Panc1 (cell line): ENCODE measurements around the gene QSER1. TPM values are rescaled to one million over a fixed set of nuclear protein-coding genes. Genes with fewer than 3 reads are reported as not detected.

Experiments used
- ATAC-seq: fragments of 200-7000 bp; cut with Tn5 transposase; 2 replicates; pipeline ENCODE4 v1.9.1; 2020; ENCODE audit warnings: mild to moderate bottlenecking, moderate library complexity
- BruUV-seq: library from RNA; stranded (reverse); fragments of 400-500 nt; replicated peaks from 2 replicates; lab custom pipeline; 2021; lab: Mats Ljungman, UMichigan
- CTCF ChIA-PET: fragments of 300-600 bp; sonication (Branson Sonifier 250); formaldehyde crosslinking; loops from one replicate; lab custom pipeline; 2022; ENCODE audit warnings: antibody characterized with exemption; lab: Charles Lee
- POLR2A ChIA-PET: fragments of 300-600 bp; sonication (Branson Sonifier 250); formaldehyde crosslinking; loops from one replicate; lab custom pipeline; 2022; ENCODE audit warnings: antibody characterized with exemption; lab: Charles Lee
- DNase-seq: peaks from one replicate; pipeline ENCODE4 v3.0.0-alpha.2; 2010; ENCODE audit warnings: low read depth, low spot score
- H3K27ac ChIP-seq: 2 replicates; pipeline ENCODE4 v1.5.1; 2011; ENCODE audit warnings: mild to moderate bottlenecking, low read length, inconsistent platforms
- H3K27me3 ChIP-seq: fragments of 200-500 bp; sonication (Bioruptor generic); 2 replicates; pipeline ENCODE4 v1.6.0; 2014; ENCODE audit warnings: low read length, inconsistent platforms; ENCODE audit not compliant: control insufficient read depth, insufficient read depth
- H3K36me3 ChIP-seq: fragments of 200-500 bp; sonication (Bioruptor generic); 2 replicates; pipeline ENCODE4 v1.5.1; 2014; ENCODE audit warnings: inconsistent platforms, mild to moderate bottlenecking, low read length, moderate library complexity; ENCODE audit not compliant: control insufficient read depth, insufficient read depth
- H3K4me1 ChIP-seq: 2 replicates; pipeline ENCODE4 v1.5.1; 2011; ENCODE audit warnings: inconsistent platforms, mild to moderate bottlenecking, low read length, moderate library complexity; ENCODE audit not compliant: control insufficient read depth, insufficient read depth
- H3K4me3 ChIP-seq, 2 experiments: 2 replicates each; pipeline ENCODE4 v1.5.1; 2011 to 2012; ENCODE audit warnings: low read depth in 2 of 2, low read length in 2 of 2, mild to moderate bottlenecking in 2 of 2, inconsistent platforms in 1 of 2, moderate library complexity in 1 of 2
- H3K9me3 ChIP-seq: fragments of 200-500 bp; sonication (Bioruptor generic); 2 replicates; pipeline ENCODE4 v1.5.1; 2014; ENCODE audit warnings: low read depth, mild to moderate bottlenecking, inconsistent platforms, low read length, moderate library complexity; ENCODE audit not compliant: control insufficient read depth, insufficient read depth
- POLR2AphosphoS5 ChIP-seq: IDR thresholded peaks from 2 replicates; pipeline ENCODE4 v1.6.1; 2012; ENCODE audit warnings: mild to moderate bottlenecking, low read depth, low read length, moderate library complexity
- SIN3A ChIP-seq: IDR thresholded peaks from 2 replicates; pipeline ENCODE4 v1.6.1; 2012; ENCODE audit warnings: low read depth, mild to moderate bottlenecking, low read length, moderate library complexity, borderline replicate concordance; ENCODE audit not compliant: insufficient read depth
- TCF7L2 ChIP-seq: IDR thresholded peaks from 2 replicates; pipeline ENCODE4 v1.6.1; 2011; ENCODE audit warnings: mild to moderate bottlenecking, low read depth, low read length, inconsistent platforms
- in situ Hi-C: cut with HindIII; loops from 2 replicates; pipeline ENCODE4 v1.10.0; 2016; ENCODE audit warnings: low sequenced_read_pairs, low pct_unique_long_range_greater_than_20kb
- intact Hi-C: fragments of 100-400 bp; cut with micrococcal nuclease; formaldehyde crosslinking; loops from one replicate; pipeline ENCODE4 v1.10.0; 2022; ENCODE audit not compliant: unreplicated experiment
- total RNA-seq: library from RNA; stranded (reverse); gene quantifications from one replicate; pipeline ENCODE4 v1.2.1, GENCODE V29; 2021; ENCODE audit not compliant: unreplicated experiment
- TF ChIP-seq, protein P1 (sequence below): fragments of 450-650 bp; IDR thresholded peaks from 2 replicates; pipeline ENCODE4 v1.5.1; 2017; ENCODE audit warnings: mild to moderate bottlenecking
- TF ChIP-seq, protein P2 (sequence below), 2 experiments: IDR thresholded peaks; 2 replicates each; pipeline ENCODE4 v1.6.1; 2011 to 2012; ENCODE audit warnings: low read depth in 2 of 2, control low read depth in 1 of 2, low read length in 1 of 2, mild to moderate bottlenecking in 1 of 2, moderate library complexity in 1 of 2; ENCODE audit not compliant: insufficient read depth in 1 of 2

The QSER1 gene
- total RNA-seq, 1 experiment from 2014 or later: 48.2 TPM

DNA sequence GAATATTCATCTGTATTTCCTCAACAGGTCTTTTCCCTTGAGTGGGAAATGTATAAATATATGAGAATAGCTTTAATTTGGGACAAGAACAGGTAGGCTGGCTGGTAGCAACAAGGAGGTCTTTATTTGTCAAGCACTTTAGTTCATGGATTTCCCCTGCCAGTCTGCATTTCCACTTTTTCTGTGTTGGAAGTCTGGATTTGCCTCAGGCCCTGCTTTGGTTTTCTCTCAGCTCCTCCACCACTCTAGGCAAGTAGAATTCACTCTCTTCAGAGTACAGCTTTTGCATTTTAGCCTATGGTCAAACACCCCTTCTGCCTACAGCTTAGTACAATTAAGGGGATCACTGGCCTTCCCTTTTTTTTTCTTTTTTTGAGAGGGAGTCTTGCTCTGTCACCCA, 57.1 kb downstream of the QSER1 start:
- intact Hi-C loops: no loop called here

DNA sequence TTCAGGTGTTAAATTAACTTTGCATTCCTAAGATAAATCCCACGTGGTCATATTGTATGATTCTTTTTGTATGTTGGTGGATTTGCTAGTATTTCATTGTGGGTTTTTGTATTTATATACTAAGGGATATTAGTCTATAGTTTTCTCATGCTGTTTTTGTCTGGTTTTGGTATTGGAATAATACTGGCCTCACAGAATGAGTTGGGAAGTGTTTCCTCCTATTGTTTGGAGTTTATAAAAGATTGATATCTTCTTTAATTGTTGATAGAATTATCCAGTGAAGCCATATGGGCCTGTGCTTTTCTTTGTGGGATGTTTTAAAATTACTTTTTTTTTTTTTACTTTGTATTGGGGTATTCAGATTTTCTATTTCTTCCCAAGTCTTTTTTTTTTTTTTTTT, 59.8 kb downstream of the QSER1 start:
- ATAC-seq (no peak), DNase-seq (no peak)
- no peak for TF ChIP-seq TCF7L2
- TF ChIP-seq, protein P1, sequence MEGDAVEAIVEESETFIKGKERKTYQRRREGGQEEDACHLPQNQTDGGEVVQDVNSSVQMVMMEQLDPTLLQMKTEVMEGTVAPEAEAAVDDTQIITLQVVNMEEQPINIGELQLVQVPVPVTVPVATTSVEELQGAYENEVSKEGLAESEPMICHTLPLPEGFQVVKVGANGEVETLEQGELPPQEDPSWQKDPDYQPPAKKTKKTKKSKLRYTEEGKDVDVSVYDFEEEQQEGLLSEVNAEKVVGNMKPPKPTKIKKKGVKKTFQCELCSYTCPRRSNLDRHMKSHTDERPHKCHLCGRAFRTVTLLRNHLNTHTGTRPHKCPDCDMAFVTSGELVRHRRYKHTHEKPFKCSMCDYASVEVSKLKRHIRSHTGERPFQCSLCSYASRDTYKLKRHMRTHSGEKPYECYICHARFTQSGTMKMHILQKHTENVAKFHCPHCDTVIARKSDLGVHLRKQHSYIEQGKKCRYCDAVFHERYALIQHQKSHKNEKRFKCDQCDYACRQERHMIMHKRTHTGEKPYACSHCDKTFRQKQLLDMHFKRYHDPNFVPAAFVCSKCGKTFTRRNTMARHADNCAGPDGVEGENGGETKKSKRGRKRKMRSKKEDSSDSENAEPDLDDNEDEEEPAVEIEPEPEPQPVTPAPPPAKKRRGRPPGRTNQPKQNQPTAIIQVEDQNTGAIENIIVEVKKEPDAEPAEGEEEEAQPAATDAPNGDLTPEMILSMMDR: no peak
- TF ChIP-seq, protein P2, sequence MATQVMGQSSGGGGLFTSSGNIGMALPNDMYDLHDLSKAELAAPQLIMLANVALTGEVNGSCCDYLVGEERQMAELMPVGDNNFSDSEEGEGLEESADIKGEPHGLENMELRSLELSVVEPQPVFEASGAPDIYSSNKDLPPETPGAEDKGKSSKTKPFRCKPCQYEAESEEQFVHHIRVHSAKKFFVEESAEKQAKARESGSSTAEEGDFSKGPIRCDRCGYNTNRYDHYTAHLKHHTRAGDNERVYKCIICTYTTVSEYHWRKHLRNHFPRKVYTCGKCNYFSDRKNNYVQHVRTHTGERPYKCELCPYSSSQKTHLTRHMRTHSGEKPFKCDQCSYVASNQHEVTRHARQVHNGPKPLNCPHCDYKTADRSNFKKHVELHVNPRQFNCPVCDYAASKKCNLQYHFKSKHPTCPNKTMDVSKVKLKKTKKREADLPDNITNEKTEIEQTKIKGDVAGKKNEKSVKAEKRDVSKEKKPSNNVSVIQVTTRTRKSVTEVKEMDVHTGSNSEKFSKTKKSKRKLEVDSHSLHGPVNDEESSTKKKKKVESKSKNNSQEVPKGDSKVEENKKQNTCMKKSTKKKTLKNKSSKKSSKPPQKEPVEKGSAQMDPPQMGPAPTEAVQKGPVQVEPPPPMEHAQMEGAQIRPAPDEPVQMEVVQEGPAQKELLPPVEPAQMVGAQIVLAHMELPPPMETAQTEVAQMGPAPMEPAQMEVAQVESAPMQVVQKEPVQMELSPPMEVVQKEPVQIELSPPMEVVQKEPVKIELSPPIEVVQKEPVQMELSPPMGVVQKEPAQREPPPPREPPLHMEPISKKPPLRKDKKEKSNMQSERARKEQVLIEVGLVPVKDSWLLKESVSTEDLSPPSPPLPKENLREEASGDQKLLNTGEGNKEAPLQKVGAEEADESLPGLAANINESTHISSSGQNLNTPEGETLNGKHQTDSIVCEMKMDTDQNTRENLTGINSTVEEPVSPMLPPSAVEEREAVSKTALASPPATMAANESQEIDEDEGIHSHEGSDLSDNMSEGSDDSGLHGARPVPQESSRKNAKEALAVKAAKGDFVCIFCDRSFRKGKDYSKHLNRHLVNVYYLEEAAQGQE (IDR thresholded peaks at IDR 0.05; ENCODE audit: insufficient read depth in 1 of 2, low read depth in 2 of 2, low read length in 1 of 2): no peak
- no peak for TF ChIP-seq POLR2AphosphoS5
- no peak for TF ChIP-seq SIN3A
- CTCF ChIA-PET: no interaction called here
- Histone ChIP-seq H3K4me1 (peaks cover under 1% of the 10 kb centered on the region; the same call in 1 of the 2 replicates), H3K36me3 (peaks cover 22% of the 10 kb centered on the region), H3K27ac (no peak overlapping the region), H3K27me3 (no peaks in the 10 kb centered on the region), H3K9me3 (no peaks in the 10 kb centered on the region), H3K4me3 (no peak overlapping the region)
- intact Hi-C loops: no loop called here
- POLR2A ChIA-PET: no interaction called here
- in situ Hi-C loops: no loop called here
- BruUV-seq: no TSS peak

More for the DNA sequence above, 57.1 kb downstream of the QSER1 start:
- no TSS peak for BruUV-seq
- DNase-seq (no peak), ATAC-seq (no peak)
- in situ Hi-C loops: no loop called here
- H3K9me3 ChIP-seq: no peaks in the 10 kb centered on the region
- CTCF ChIA-PET: no interaction called here
- H3K36me3 ChIP-seq: peaks cover 9% of the 10 kb centered on the region; the same call in 1 of the 2 replicates
- no peaks in the 10 kb centered on the region for H3K27me3 ChIP-seq
- H3K4me3 ChIP-seq: no peak overlapping the region
- H3K4me1 ChIP-seq: peaks cover 2% of the 10 kb centered on the region; the same call in 1 of the 2 replicates
- H3K27ac ChIP-seq: no peak overlapping the region
- POLR2A ChIA-PET: no interaction called here
- TF ChIP-seq, protein P2 (IDR thresholded peaks at IDR 0.05; ENCODE audit: insufficient read depth in 1 of 2, low read depth in 2 of 2, low read length in 1 of 2): no peak
